ENCODE data around the gene COL5A2. TPM values are rescaled to one million over a fixed set of nuclear protein-coding genes. Genes with fewer than 3 reads are reported as not detected.

Gene COL5A2
- total and polyA plus RNA-seq, 9 of the 15 experiments (the other 6 are each of a cell fraction or from before 2014, with no cell fraction given): 0.01 to 0.54 (median 0.19) TPM

GRCh38 chr2:189111063-189111715, 68.4 kb downstream of the COL5A2 start:
- in situ Hi-C loops (cut with MboI): no loop called here
- TF ChIP-seq CC2D1A (IDR thresholded peaks at IDR 0.05) (no peak), ARID1B (IDR thresholded peaks at IDR 0.05) (no peak), SMAD3 (CRISPR knock-in tag; conservative IDR thresholded peaks at IDR 0.05) (no peak), FIP1L1 (IDR thresholded peaks at IDR 0.05; ENCODE audit: low read depth, low read length, poor library complexity, severe bottlenecking) (no peak), ETS2 (tag; IDR thresholded peaks at IDR 0.05; ENCODE audit: borderline replicate concordance, poor library complexity, severe bottlenecking) (no peak), MNT (conservative IDR thresholded peaks at IDR 0.05) (no peak), KLF13 (tag; IDR thresholded peaks at IDR 0.05; ENCODE audit: borderline replicate concordance, low read depth) (no peak), ZNF280B (CRISPR knock-in tag; IDR thresholded peaks at IDR 0.05) (no peak), CBFA2T2 (conservative IDR thresholded peaks at IDR 0.05) (no peak)
- DNase-seq (ENCODE audit: extremely low read depth in 1 of 4, low spot score in 3 of 4): no peak
- intact Hi-C loops (cut with micrococcal nuclease): no loop called here
- H3K4me1 ChIP-seq (replicated peaks in 1 of 2; ENCODE audit: control insufficient read depth in 2 of 2, insufficient read depth in 2 of 2, low read length in 2 of 2): no peaks in the 10 kb centered on the region
- no peak overlapping the region for H3K4me2 ChIP-seq (ENCODE audit: insufficient read depth, low read length)
- no peak for FAIRE-seq
- WGBS (ENCODE audit: insufficient coverage, low coverage, missing lambda C conversion rate): 0% methylated on average over 2 of the region's 2 CpGs
- POLR2A ChIA-PET: no interaction called here
- no TSS peak for BruUV-seq (replicated peaks)
- H3K4me3 ChIP-seq: no peak overlapping the region
- H3K9me1 ChIP-seq (ENCODE audit: control insufficient read depth, insufficient read depth, low read length): no peaks in the 10 kb centered on the region
- H2AFZ ChIP-seq (ENCODE audit: low read depth, low read length): no peak overlapping the region
- CTCF ChIA-PET (ENCODE audit: low intra/inter-chr PET ratio): no interaction called here
- no peaks in the 10 kb centered on the region for H3K79me2 ChIP-seq (ENCODE audit: control insufficient read depth, insufficient read depth, low read length)
- no peak for ATAC-seq
- no peak overlapping the region for H3K27ac ChIP-seq (ENCODE audit: extremely low read depth, low read depth, low read length)
- no peak overlapping the region for H3K9ac ChIP-seq (ENCODE audit: insufficient read depth in 1 of 2, low read depth in 2 of 2, low read length in 2 of 2)
- H4K20me1 ChIP-seq (replicated peaks; ENCODE audit: control insufficient read depth, insufficient read depth, low read length): no peaks in the 10 kb centered on the region
- no peaks in the 10 kb centered on the region for H3K27me3 ChIP-seq (ENCODE audit: control insufficient read depth in 2 of 2, insufficient read depth in 2 of 2, low read length in 2 of 2)
- no peaks in the 10 kb centered on the region for H3K36me3 ChIP-seq (ENCODE audit: control insufficient read depth, insufficient read depth, low read length)
- H3K9me3 ChIP-seq (replicated peaks; ENCODE audit: control insufficient read depth, insufficient read depth, low read depth, low read length): no peaks in the 10 kb centered on the region
